Kidney tubule cell (primary cell): Measurements from ENCODE around the gene PFKL.
A peak's percentile ranks its signal among the peaks of the same experiment; 100 is the strongest.

Experiments
- DNase-seq: peaks from one replicate; pipeline ENCODE4 v3.0.0-alpha.2; 2018; ENCODE audit warnings: low spot score

Gene PFKL

GRCh38 chr21:44299458-44300261 is at the start of gene PFKL:
Gene PFKL (plus strand): TSS chr21:44300053. CDS start chr21:44300106, 53 bp downstream.
- peak; percentile 74 for DNase-seq

GRCh38 chr21:44253832-44254710 is 45.8 kb upstream of the PFKL start:
- no peak for DNase-seq

- peak; percentile 8 for DNase-seq
These were observed 44.3 kb upstream of the PFKL start for GRCh38 chr21:44255511-44255981.

GRCh38 chr21:44258056-44258725 is 41.7 kb upstream of the PFKL start:
- no peak for DNase-seq

- DNase-seq, result no peak
These were observed 40.7 kb upstream of the PFKL start for GRCh38 chr21:44259082-44259705.

- DNase-seq, result no peak
These were observed 39.8 kb upstream of the PFKL start for GRCh38 chr21:44260066-44260465.

- no peak for DNase-seq
These were observed 38.8 kb upstream of the PFKL start for GRCh38 chr21:44260791-44261631.

GRCh38 chr21:44261675-44262295 is 38.1 kb upstream of the PFKL start, which contains the start of gene DNMT3L:
Gene DNMT3L (minus strand): TSS chr21:44261897. CDS start chr21:44261259, 638 bp downstream.
- DNase-seq, result no peak

GRCh38 chr21:44262338-44263056 is 37.4 kb upstream of the PFKL start:
- DNase-seq, result no peak

GRCh38 chr21:44263221-44263760 is 36.6 kb upstream of the PFKL start:
- no peak for DNase-seq

- DNase-seq, result no peak
These were observed 36.1 kb upstream of the PFKL start for GRCh38 chr21:44263768-44264167.

GRCh38 chr21:44265734-44266270 is 34.1 kb upstream of the PFKL start:
- DNase-seq, result no peak

GRCh38 chr21:44267655-44268142 is 32.2 kb upstream of the PFKL start:
- no peak for DNase-seq

- no peak for DNase-seq
These were observed 30.8 kb upstream of the PFKL start for GRCh38 chr21:44269090-44269489.

- no peak for DNase-seq
These were observed 28.1 kb upstream of the PFKL start for GRCh38 chr21:44271558-44272283.

GRCh38 chr21:44272284-44272858 is 27.5 kb upstream of the PFKL start:
- no peak for DNase-seq

GRCh38 chr21:44273046-44273445 is 26.8 kb upstream of the PFKL start:
- DNase-seq, result no peak

- DNase-seq, result no peak
These were observed 24.8 kb upstream of the PFKL start for GRCh38 chr21:44275041-44275440.
